Activated T-helper 2 cell treated with anti-CD3 and anti-CD28 coated beads, Interferon-gamma antibody, Interleukin-2, Interleukin-4, amounts not matched to agents 10 μg/mL and 5 μg/mL and 100 μg/mL, durations not matched to agents 14 hours and 24 hours and 36 hours (primary cell): ENCODE measurements around the gene CCDC184. TPM values are rescaled to one million over a fixed set of nuclear protein-coding genes. Genes with fewer than 3 reads are reported as not detected.
A peak's percentile ranks its signal among the peaks of the same experiment; 100 is the strongest.

Source experiments
- DNase-seq: peaks from one replicate; pipeline ENCODE4 v3.0.0; 2021; ENCODE audit warnings: low spot score
- H3K27ac Mint-ChIP-seq: one replicate; pipeline ENCODE4 v1.8.0; 2021; ENCODE audit warnings: mixed read lengths
- H3K27me3 Mint-ChIP-seq: one replicate; pipeline ENCODE4 v1.8.0; 2021; ENCODE audit warnings: low read depth, mixed read lengths
- H3K36me3 Mint-ChIP-seq: one replicate; pipeline ENCODE4 v1.8.0; 2021; ENCODE audit warnings: low read depth, mixed read lengths
- H3K4me1 Mint-ChIP-seq: one replicate; pipeline ENCODE4 v1.8.0; 2021; ENCODE audit warnings: low read depth, mixed read lengths
- H3K4me3 Mint-ChIP-seq: one replicate; pipeline ENCODE4 v1.8.0; 2021; ENCODE audit warnings: low read depth, mild to moderate bottlenecking, moderate library complexity, mixed read lengths
- H3K9me3 Mint-ChIP-seq: one replicate; pipeline ENCODE4 v1.8.0; 2021; ENCODE audit warnings: mixed read lengths
- intact Hi-C: fragments of 100-400 bp; cut with micrococcal nuclease; formaldehyde crosslinking; loops from one replicate; pipeline ENCODE4 v1.15.1; 2023
- total RNA-seq: library from RNA; stranded (reverse); gene quantifications from 2 replicates; pipeline ENCODE4 v1.2.3, GENCODE V29; 2022

CCDC184 gene
- total RNA-seq, 1 donor from 2014 or later: 0.64 TPM

- Mint-ChIP-seq H3K27me3 (peaks cover 61% of the 10 kb centered on the region), H3K4me1 (peaks cover 18% of the 10 kb centered on the region)
Observed at GRCh38 chr12:48183876-48184548, 568 bp downstream of the CCDC184 start.

GRCh38 chr12:48184549-48184922 is 1.1 kb downstream of the CCDC184 start:
- peak overlapping the region; percentile 62 for H3K4me3 Mint-ChIP-seq
- peaks cover 18% of the 10 kb centered on the region for H3K4me1 Mint-ChIP-seq
- no peak overlapping the region for H3K27ac Mint-ChIP-seq
- H3K36me3 Mint-ChIP-seq: no peaks in the 10 kb centered on the region
- DNase-seq: no peak
- intact Hi-C loops: loop anchor here (2.0 to 5.0 kb wide), 2 partner anchors 77 to 434 kb away; partner anchors contain the start of gene SENP1
- H3K9me3 Mint-ChIP-seq: no peaks in the 10 kb centered on the region
- H3K27me3 Mint-ChIP-seq: peaks cover 59% of the 10 kb centered on the region

More at GRCh38 chr12:48183876-48184548, 568 bp downstream of the CCDC184 start:
- peak overlapping the region; percentile 62 for H3K4me3 Mint-ChIP-seq
- intact Hi-C loops: loop anchor here (2.0 to 5.0 kb wide), 2 partner anchors 77 to 435 kb away; partner anchors contain the start of gene SENP1
- no peaks in the 10 kb centered on the region for H3K36me3 Mint-ChIP-seq
- H3K9me3 Mint-ChIP-seq: no peaks in the 10 kb centered on the region
- no peak for DNase-seq
- no peak overlapping the region for H3K27ac Mint-ChIP-seq

GRCh38 chr12:48185181-48185919 is 1.9 kb downstream of the CCDC184 start:
- Mint-ChIP-seq H3K4me1 (peaks cover 18% of the 10 kb centered on the region), H3K4me3 (peak overlapping the region; percentile 62), H3K9me3 (no peaks in the 10 kb centered on the region), H3K27ac (no peak overlapping the region), H3K27me3 (peaks cover 58% of the 10 kb centered on the region), H3K36me3 (no peaks in the 10 kb centered on the region)
- intact Hi-C loops: loop anchor here (2.0 to 5.0 kb wide), 2 partner anchors 283 to 433 kb away; partner anchors contain the start of gene VDR
- DNase-seq: no peak

GRCh38 chr12:48187916-48188695 is 4.7 kb downstream of the CCDC184 start:
- DNase-seq: no peak
- Mint-ChIP-seq H3K36me3 (no peaks in the 10 kb centered on the region), H3K27ac (no peak overlapping the region), H3K9me3 (no peaks in the 10 kb centered on the region), H3K27me3 (peaks cover 57% of the 10 kb centered on the region), H3K4me3 (no peak overlapping the region), H3K4me1 (peaks cover 9% of the 10 kb centered on the region)
- intact Hi-C loops: loop anchor here (5.0 kb wide), 1 partner anchor 286 kb away; the partner anchor contains the start of gene VDR

- Mint-ChIP-seq H3K36me3 (no peaks in the 10 kb centered on the region), H3K4me1 (peaks cover 9% of the 10 kb centered on the region), H3K27ac (no peak overlapping the region), H3K9me3 (no peaks in the 10 kb centered on the region), H3K4me3 (no peak overlapping the region), H3K27me3 (peaks cover 64% of the 10 kb centered on the region)
- DNase-seq: peak; percentile 52
- intact Hi-C loops: loop anchor here (5.0 kb wide), 1 partner anchor 287 kb away; the partner anchor contains the start of gene VDR
Observed at GRCh38 chr12:48189331-48190125, 6.1 kb downstream of the CCDC184 start.

- intact Hi-C loops: no loop called here
- peaks cover 58% of the 10 kb centered on the region for H3K27me3 Mint-ChIP-seq
- peaks cover 4% of the 10 kb centered on the region for H3K4me1 Mint-ChIP-seq
- no peak overlapping the region for H3K27ac Mint-ChIP-seq
- no peaks in the 10 kb centered on the region for H3K36me3 Mint-ChIP-seq
- H3K9me3 Mint-ChIP-seq: no peaks in the 10 kb centered on the region
- no peak for DNase-seq
- no peak overlapping the region for H3K4me3 Mint-ChIP-seq
Observed at GRCh38 chr12:48191096-48191495, 7.7 kb downstream of the CCDC184 start.

GRCh38 chr12:48192861-48193260 is 9.4 kb downstream of the CCDC184 start:
- intact Hi-C loops: no loop called here
- peaks cover 49% of the 10 kb centered on the region for H3K27me3 Mint-ChIP-seq
- H3K36me3 Mint-ChIP-seq: no peaks in the 10 kb centered on the region

GRCh38 chr12:48193623-48194022 is 10.2 kb downstream of the CCDC184 start:
- Mint-ChIP-seq H3K36me3 (no peaks in the 10 kb centered on the region), H3K27ac (no peak overlapping the region), H3K4me1 (peaks cover 4% of the 10 kb centered on the region), H3K27me3 (peaks cover 45% of the 10 kb centered on the region), H3K4me3 (no peak overlapping the region), H3K9me3 (no peaks in the 10 kb centered on the region)
- no peak for DNase-seq
- intact Hi-C loops: no loop called here

More at GRCh38 chr12:48192861-48193260, 9.4 kb downstream of the CCDC184 start:
- no peak for DNase-seq
- no peaks in the 10 kb centered on the region for H3K9me3 Mint-ChIP-seq
- H3K4me3 Mint-ChIP-seq: no peak overlapping the region
- no peak overlapping the region for H3K27ac Mint-ChIP-seq
- peaks cover 4% of the 10 kb centered on the region for H3K4me1 Mint-ChIP-seq

GRCh38 chr12:48194799-48195201 is 11.4 kb downstream of the CCDC184 start:
- Mint-ChIP-seq H3K4me3 (no peak overlapping the region), H3K9me3 (no peaks in the 10 kb centered on the region), H3K27me3 (peaks cover 41% of the 10 kb centered on the region), H3K27ac (no peak overlapping the region), H3K36me3 (peaks cover 4% of the 10 kb centered on the region), H3K4me1 (peaks cover 10% of the 10 kb centered on the region)
- no peak for DNase-seq
- intact Hi-C loops: no loop called here

- DNase-seq: no peak
- H3K9me3 Mint-ChIP-seq: peaks cover 14% of the 10 kb centered on the region
- peaks cover 20% of the 10 kb centered on the region for H3K4me1 Mint-ChIP-seq
- H3K36me3 Mint-ChIP-seq: peaks cover 28% of the 10 kb centered on the region
- intact Hi-C loops: no loop called here
- peak overlapping the region; percentile 81 for H3K4me3 Mint-ChIP-seq
- peaks cover 25% of the 10 kb centered on the region for H3K27me3 Mint-ChIP-seq
- H3K27ac Mint-ChIP-seq: peak overlapping the region; percentile 96
Observed at GRCh38 chr12:48197549-48197970, 14.1 kb downstream of the CCDC184 start.

- Mint-ChIP-seq H3K36me3 (peaks cover 34% of the 10 kb centered on the region), H3K4me3 (peak overlapping the region; percentile 81), H3K27me3 (peaks cover 21% of the 10 kb centered on the region), H3K9me3 (peaks cover 19% of the 10 kb centered on the region), H3K4me1 (peaks cover 20% of the 10 kb centered on the region), H3K27ac (peak overlapping the region; percentile 96)
- peak; percentile 90 for DNase-seq
- intact Hi-C loops: loop anchor here (1.0 to 2.0 kb wide), 2 partner anchors 41 to 153 kb away; partner anchors contain the start of genes ASB8 and ZNF641
Observed at GRCh38 chr12:48197971-48198671, 14.7 kb downstream of the CCDC184 start.
